H1 (cell line): ENCODE data around the gene WRAP73. TPM values are rescaled to one million over a fixed set of nuclear protein-coding genes. Genes with fewer than 3 reads are reported as not detected.

Source experiments
- GTF2F1 ChIP-seq: IDR thresholded peaks from 2 replicates; pipeline ENCODE4 v1.6.1; 2012; ENCODE audit warnings: low read depth, low read length, improper control_type of control experiment, borderline replicate concordance
- NANOG ChIP-seq: IDR thresholded peaks from 2 replicates; pipeline ENCODE4 v1.6.1; 2011; ENCODE audit warnings: low read length, low read depth, mild to moderate bottlenecking, inconsistent platforms; ENCODE audit not compliant: insufficient read depth, poor library complexity, severe bottlenecking
- POLR2AphosphoS5 ChIP-seq: IDR thresholded peaks from 2 replicates; pipeline ENCODE4 v1.6.1; 2011; ENCODE audit warnings: low read depth, low read length
- RBBP5 ChIP-seq: IDR thresholded peaks from 2 replicates; pipeline ENCODE4 v1.7.1; 2012; ENCODE audit warnings: low read depth, mild to moderate bottlenecking, inconsistent platforms, low read length, moderate library complexity, borderline replicate concordance
- RFX5 ChIP-seq: IDR thresholded peaks from 2 replicates; pipeline ENCODE4 v1.6.1; 2011; ENCODE audit warnings: low read depth, low read length, improper control_type of control experiment, borderline replicate concordance
- RNF2 ChIP-seq: fragments of 200-900, 300-1000 bp; sonication (generic); IDR thresholded peaks from 2 replicates; pipeline ENCODE4 v1.7.1; 2016; ENCODE audit warnings: borderline replicate concordance, low read depth, mild to moderate bottlenecking, antibody characterized with exemption, low read length; ENCODE audit not compliant: poor library complexity, severe bottlenecking; ENCODE audit errors: missing control alignments
- RXRA ChIP-seq: IDR thresholded peaks from 2 replicates; pipeline ENCODE4 v1.6.1; 2011; ENCODE audit warnings: low read depth, mild to moderate bottlenecking, low read length, moderate library complexity; ENCODE audit not compliant: insufficient read depth
- TBP ChIP-seq: IDR thresholded peaks from 2 replicates; pipeline ENCODE4 v1.6.1; 2011; ENCODE audit warnings: low read depth, low read length, improper control_type of control experiment
- polyA plus RNA-seq, 7 experiments: library from polyadenylated mRNA; depleted of rRNA in 3 of 7; stranded (reverse) in 5 of 7; unstranded in 2 of 7; fragments of >200 nt in 5 of 7; fragments of 200-250 nt in 2 of 7; gene quantifications; 1 replicate in 5 of 7; 2 replicates in 1 of 7; 4 replicates in 1 of 7; pipeline versions ENCODE4 v1.2.1 to v1.2.3, GENCODE V29; 2011 to 2013; ENCODE audit warnings: missing spikeins in 2 of 7, mixed read lengths in 2 of 7
- total RNA-seq: library from RNA; stranded (reverse); fragmentation: NEBNext Ultra II Directional; extraction: Animal tissue kit (Norgen Biotek cat#: 25700); gene quantifications from 2 replicates; pipeline ENCODE4 v1.2.1, GENCODE V29; 2021
- TF ChIP-seq, protein P1 (sequence below): fragments of 300-600 bp; sonication (generic); IDR thresholded peaks from 2 replicates; pipeline ENCODE4 v1.7.1; 2012; ENCODE audit warnings: low read length, moderate library complexity, mild to moderate bottlenecking, inconsistent platforms; ENCODE audit not compliant: insufficient replicate concordance

WRAP73 gene
- total and polyA plus RNA-seq, 2 of the 8 experiments (the other 6 are each of a cell fraction or from before 2014, with no cell fraction given) = 30.3 to 50.7 TPM

DNA sequence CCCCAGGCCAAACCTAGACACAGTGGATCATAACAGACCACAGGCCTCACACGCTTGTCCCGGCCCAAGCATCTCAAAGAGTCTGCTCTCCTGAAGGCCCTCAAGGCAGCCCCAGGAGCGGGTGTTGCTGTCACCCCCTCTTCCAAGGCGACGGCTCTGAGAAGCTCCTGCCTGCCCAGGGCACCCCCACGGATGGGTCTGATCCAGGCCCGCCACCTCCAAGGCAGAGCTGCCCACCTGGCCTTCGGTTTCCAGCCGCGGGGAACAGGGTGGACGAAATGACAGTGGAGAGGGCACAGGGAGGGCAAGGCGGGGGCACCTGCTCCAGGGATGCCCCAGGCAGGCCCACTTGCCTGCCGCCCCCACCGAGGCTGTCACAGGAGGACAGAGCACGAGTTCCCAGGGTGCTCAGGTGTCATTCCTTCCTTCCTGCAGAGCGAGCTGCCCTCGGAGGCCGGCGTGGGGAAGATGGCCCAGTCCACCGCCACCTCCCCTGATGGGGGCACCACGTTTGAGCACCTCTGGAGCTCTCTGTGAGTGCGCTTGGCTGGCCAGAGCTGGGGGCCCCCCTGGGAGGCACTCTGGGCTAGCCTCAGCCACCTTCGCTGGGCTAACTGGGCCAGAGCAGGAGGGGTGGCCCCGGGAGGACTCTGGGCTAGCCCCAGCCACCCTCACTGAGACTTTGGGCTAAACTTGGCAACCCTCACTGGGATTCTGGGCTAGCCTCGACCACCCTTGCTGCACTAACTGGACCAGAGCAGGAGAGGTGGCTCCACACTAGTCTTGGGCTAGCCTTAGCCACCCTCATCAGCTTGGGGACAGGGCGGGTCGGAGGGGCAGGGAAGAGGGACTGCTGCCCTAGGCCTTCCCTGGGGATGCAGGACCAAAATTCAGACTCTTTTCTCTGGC is 32.2 kb upstream of the WRAP73 start (continued):
- TF ChIP-seq RXRA (no peak), RFX5 (no peak), POLR2AphosphoS5 (no peak), GTF2F1 (no peak), TBP (no peak), RNF2 (no peak), RBBP5 (no peak), NANOG (no peak)
- TF ChIP-seq, protein P1, sequence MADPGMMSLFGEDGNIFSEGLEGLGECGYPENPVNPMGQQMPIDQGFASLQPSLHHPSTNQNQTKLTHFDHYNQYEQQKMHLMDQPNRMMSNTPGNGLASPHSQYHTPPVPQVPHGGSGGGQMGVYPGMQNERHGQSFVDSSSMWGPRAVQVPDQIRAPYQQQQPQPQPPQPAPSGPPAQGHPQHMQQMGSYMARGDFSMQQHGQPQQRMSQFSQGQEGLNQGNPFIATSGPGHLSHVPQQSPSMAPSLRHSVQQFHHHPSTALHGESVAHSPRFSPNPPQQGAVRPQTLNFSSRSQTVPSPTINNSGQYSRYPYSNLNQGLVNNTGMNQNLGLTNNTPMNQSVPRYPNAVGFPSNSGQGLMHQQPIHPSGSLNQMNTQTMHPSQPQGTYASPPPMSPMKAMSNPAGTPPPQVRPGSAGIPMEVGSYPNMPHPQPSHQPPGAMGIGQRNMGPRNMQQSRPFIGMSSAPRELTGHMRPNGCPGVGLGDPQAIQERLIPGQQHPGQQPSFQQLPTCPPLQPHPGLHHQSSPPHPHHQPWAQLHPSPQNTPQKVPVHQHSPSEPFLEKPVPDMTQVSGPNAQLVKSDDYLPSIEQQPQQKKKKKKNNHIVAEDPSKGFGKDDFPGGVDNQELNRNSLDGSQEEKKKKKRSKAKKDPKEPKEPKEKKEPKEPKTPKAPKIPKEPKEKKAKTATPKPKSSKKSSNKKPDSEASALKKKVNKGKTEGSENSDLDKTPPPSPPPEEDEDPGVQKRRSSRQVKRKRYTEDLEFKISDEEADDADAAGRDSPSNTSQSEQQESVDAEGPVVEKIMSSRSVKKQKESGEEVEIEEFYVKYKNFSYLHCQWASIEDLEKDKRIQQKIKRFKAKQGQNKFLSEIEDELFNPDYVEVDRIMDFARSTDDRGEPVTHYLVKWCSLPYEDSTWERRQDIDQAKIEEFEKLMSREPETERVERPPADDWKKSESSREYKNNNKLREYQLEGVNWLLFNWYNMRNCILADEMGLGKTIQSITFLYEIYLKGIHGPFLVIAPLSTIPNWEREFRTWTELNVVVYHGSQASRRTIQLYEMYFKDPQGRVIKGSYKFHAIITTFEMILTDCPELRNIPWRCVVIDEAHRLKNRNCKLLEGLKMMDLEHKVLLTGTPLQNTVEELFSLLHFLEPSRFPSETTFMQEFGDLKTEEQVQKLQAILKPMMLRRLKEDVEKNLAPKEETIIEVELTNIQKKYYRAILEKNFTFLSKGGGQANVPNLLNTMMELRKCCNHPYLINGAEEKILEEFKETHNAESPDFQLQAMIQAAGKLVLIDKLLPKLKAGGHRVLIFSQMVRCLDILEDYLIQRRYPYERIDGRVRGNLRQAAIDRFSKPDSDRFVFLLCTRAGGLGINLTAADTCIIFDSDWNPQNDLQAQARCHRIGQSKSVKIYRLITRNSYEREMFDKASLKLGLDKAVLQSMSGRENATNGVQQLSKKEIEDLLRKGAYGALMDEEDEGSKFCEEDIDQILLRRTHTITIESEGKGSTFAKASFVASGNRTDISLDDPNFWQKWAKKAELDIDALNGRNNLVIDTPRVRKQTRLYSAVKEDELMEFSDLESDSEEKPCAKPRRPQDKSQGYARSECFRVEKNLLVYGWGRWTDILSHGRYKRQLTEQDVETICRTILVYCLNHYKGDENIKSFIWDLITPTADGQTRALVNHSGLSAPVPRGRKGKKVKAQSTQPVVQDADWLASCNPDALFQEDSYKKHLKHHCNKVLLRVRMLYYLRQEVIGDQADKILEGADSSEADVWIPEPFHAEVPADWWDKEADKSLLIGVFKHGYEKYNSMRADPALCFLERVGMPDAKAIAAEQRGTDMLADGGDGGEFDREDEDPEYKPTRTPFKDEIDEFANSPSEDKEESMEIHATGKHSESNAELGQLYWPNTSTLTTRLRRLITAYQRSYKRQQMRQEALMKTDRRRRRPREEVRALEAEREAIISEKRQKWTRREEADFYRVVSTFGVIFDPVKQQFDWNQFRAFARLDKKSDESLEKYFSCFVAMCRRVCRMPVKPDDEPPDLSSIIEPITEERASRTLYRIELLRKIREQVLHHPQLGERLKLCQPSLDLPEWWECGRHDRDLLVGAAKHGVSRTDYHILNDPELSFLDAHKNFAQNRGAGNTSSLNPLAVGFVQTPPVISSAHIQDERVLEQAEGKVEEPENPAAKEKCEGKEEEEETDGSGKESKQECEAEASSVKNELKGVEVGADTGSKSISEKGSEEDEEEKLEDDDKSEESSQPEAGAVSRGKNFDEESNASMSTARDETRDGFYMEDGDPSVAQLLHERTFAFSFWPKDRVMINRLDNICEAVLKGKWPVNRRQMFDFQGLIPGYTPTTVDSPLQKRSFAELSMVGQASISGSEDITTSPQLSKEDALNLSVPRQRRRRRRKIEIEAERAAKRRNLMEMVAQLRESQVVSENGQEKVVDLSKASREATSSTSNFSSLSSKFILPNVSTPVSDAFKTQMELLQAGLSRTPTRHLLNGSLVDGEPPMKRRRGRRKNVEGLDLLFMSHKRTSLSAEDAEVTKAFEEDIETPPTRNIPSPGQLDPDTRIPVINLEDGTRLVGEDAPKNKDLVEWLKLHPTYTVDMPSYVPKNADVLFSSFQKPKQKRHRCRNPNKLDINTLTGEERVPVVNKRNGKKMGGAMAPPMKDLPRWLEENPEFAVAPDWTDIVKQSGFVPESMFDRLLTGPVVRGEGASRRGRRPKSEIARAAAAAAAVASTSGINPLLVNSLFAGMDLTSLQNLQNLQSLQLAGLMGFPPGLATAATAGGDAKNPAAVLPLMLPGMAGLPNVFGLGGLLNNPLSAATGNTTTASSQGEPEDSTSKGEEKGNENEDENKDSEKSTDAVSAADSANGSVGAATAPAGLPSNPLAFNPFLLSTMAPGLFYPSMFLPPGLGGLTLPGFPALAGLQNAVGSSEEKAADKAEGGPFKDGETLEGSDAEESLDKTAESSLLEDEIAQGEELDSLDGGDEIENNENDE = no peak
